HepG2 (cell line): ENCODE results near the gene PTCRA. TPM values are rescaled to one million over a fixed set of nuclear protein-coding genes. Genes with fewer than 3 reads are reported as not detected.

Experiments
- ARID5B ChIP-seq: IDR thresholded peaks from 2 replicates; pipeline ENCODE4 v1.4.0; 2020; ENCODE audit warnings: mild to moderate bottlenecking, missing genetic modification reagents
- CTCF ChIP-seq: sonication (generic); formaldehyde crosslinking; IDR thresholded peaks from 2 replicates; pipeline ENCODE4 v1.5.0; 2020; ENCODE audit warnings: mild to moderate bottlenecking, missing genetic modification reagents, moderate library complexity
- DNMT3B ChIP-seq: conservative IDR thresholded peaks from 2 replicates; pipeline ENCODE4 v1.6.1; 2016; ENCODE audit warnings: missing biosample characterization, control low read depth
- GZF1 ChIP-seq: sonication (generic); formaldehyde crosslinking; IDR thresholded peaks from 2 replicates; pipeline ENCODE4 v1.5.1; 2020; ENCODE audit warnings: mild to moderate bottlenecking, missing genetic modification reagents
- MXD3 ChIP-seq: IDR thresholded peaks from 2 replicates; pipeline ENCODE4 v1.6.1; 2016; ENCODE audit warnings: mild to moderate bottlenecking, missing biosample characterization, missing genetic modification reagents
- NCOA1 ChIP-seq: sonication (generic); formaldehyde crosslinking; IDR thresholded peaks from 2 replicates; pipeline ENCODE4 v1.9.0; 2021; ENCODE audit warnings: missing genetic modification reagents
- RAD21 ChIP-seq: fragments of 450-650 bp; formaldehyde crosslinking; IDR thresholded peaks from 2 replicates; pipeline ENCODE4 v1.5.0; 2020; ENCODE audit warnings: mild to moderate bottlenecking
- SIX1 ChIP-seq: sonication (generic); formaldehyde crosslinking; IDR thresholded peaks from 2 replicates; pipeline ENCODE4 v1.4.0; 2020; ENCODE audit warnings: missing genetic modification reagents, borderline replicate concordance
- SMC3 ChIP-seq: IDR thresholded peaks from 2 replicates; pipeline ENCODE4 v1.6.1; 2011; ENCODE audit warnings: low read length, improper control_type of control experiment
- SNAPC5 ChIP-seq: sonication (generic); formaldehyde crosslinking; IDR thresholded peaks from 2 replicates; pipeline ENCODE4 v1.8.1; 2023; ENCODE audit warnings: mild to moderate bottlenecking, missing genetic modification reagents, borderline replicate concordance
- TEAD3 ChIP-seq: optimal IDR thresholded peaks from 2 replicates; pipeline ENCODE3; 2016; ENCODE audit warnings: borderline replicate concordance
- ZBTB40 ChIP-seq, 2 experiments: fragments of 450-650 bp in 1 of 2; sonication (generic) in 1 of 2; formaldehyde crosslinking in 1 of 2; IDR thresholded peaks; 2 replicates each; pipeline versions ENCODE4 v1.6.1 to v1.8.0; 2016 to 2022; ENCODE audit warnings: antibody characterized with exemption in 1 of 2, mild to moderate bottlenecking in 1 of 2, missing genetic modification reagents in 1 of 2
- ZNF124 ChIP-seq: sonication (generic); formaldehyde crosslinking; IDR thresholded peaks from 2 replicates; pipeline ENCODE4 v1.4.0; 2020; ENCODE audit warnings: missing genetic modification reagents
- ZNF652 ChIP-seq: IDR thresholded peaks from 2 replicates; pipeline ENCODE4 v1.6.1; 2016; ENCODE audit warnings: low read depth, borderline replicate concordance
- ZSCAN29 ChIP-seq: sonication (generic); formaldehyde crosslinking; conservative IDR thresholded peaks from 2 replicates; pipeline ENCODE4 v1.4.0; 2020; ENCODE audit warnings: mild to moderate bottlenecking, missing genetic modification reagents
- polyA plus RNA-seq, 8 experiments: library from polyadenylated mRNA; depleted of rRNA in 3 of 8; stranded (reverse) in 7 of 8; unstranded in 1 of 8; fragments of >200 nt; fragmentation: Illumina TruSeq in 4 of 8; extraction: Trizol in 4 of 8; gene quantifications; 2 replicates each; pipeline versions ENCODE4 v1.2.1 to v1.2.3, GENCODE V29; 2011 to 2016; ENCODE audit warnings: low read depth in 4 of 8, missing spikeins in 1 of 8, mixed read lengths in 1 of 8; ENCODE audit not compliant: insufficient read depth in 1 of 8
- total RNA-seq, 5 experiments: library from RNA; depleted of rRNA; stranded (reverse); fragments of >200 nt; fragmentation: Illumina TruSeq; extraction: Trizol; gene quantifications; 2 replicates each; pipeline ENCODE4 v1.2.3, GENCODE V29; 2016; ENCODE audit warnings: low read depth in 1 of 5

Gene PTCRA
- total and polyA plus RNA-seq, 2 of the 13 experiments (the other 11 are each of a cell fraction or from before 2014, with no cell fraction given) = not detected

- TF ChIP-seq ZBTB40 (IDR thresholded peaks at IDR 0.05) (no peak), ZBTB40 (CRISPR knock-in tag; IDR thresholded peaks at IDR 0.05) (no peak), DNMT3B (CRISPR knock-in tag) (no peak), NCOA1 (CRISPR knock-in tag) (no peak), SMC3 (peak; percentile 73), SIX1 (CRISPR knock-in tag) (peak; percentile 55; the same call in 1 of the 2 replicates), MXD3 (CRISPR knock-in tag) (no peak), ARID5B (CRISPR knock-in tag) (0 out of 2 replicates have a peak, but pooled peaks have one; percentile 13), SNAPC5 (CRISPR knock-in tag) (no peak), CTCF (CRISPR knock-in tag) (peak; percentile 82), ZNF124 (CRISPR knock-in tag) (no peak), ZSCAN29 (CRISPR knock-in tag) (no peak), GZF1 (no peak), TEAD3 (CRISPR knock-in tag) (peak; percentile 40), ZNF652 (CRISPR knock-in tag) (0 out of 2 replicates have a peak, but pooled peaks have one; percentile 18), RAD21 (CRISPR knock-in tag) (peak; percentile 83)
These were observed 16.9 kb upstream of the PTCRA start (continued) for GRCh38 chr6:42898891-42899361.
